B cell (primary cell): ENCODE data around the gene IKZF1.

Source experiments
- CTCF ChIP-seq: fragments of 200-600 bp; IDR thresholded peaks from one replicate; pipeline ENCODE4 v1.8.0; 2022; ENCODE audit warnings: antibody characterized with exemption, mild to moderate bottlenecking
- EZH2 ChIP-seq: IDR thresholded peaks from 2 replicates; pipeline ENCODE4 v1.6.1; 2012; ENCODE audit warnings: borderline replicate concordance, low read depth, mild to moderate bottlenecking, moderate library complexity, low read length; ENCODE audit not compliant: insufficient read depth, poor library complexity, severe bottlenecking

GRCh38 chr7:50336894-50337703 lies 32.6 kb downstream of the IKZF1 start:
- no peak for TF ChIP-seq EZH2
- no peak for TF ChIP-seq CTCF
